Measurements from ENCODE around the gene DHRS2. TPM values are rescaled to one million over a fixed set of nuclear protein-coding genes. Genes with fewer than 3 reads are reported as not detected.

DHRS2 gene
- total RNA-seq, 1 experiment from 2014 or later = 1.2 TPM

DNA sequence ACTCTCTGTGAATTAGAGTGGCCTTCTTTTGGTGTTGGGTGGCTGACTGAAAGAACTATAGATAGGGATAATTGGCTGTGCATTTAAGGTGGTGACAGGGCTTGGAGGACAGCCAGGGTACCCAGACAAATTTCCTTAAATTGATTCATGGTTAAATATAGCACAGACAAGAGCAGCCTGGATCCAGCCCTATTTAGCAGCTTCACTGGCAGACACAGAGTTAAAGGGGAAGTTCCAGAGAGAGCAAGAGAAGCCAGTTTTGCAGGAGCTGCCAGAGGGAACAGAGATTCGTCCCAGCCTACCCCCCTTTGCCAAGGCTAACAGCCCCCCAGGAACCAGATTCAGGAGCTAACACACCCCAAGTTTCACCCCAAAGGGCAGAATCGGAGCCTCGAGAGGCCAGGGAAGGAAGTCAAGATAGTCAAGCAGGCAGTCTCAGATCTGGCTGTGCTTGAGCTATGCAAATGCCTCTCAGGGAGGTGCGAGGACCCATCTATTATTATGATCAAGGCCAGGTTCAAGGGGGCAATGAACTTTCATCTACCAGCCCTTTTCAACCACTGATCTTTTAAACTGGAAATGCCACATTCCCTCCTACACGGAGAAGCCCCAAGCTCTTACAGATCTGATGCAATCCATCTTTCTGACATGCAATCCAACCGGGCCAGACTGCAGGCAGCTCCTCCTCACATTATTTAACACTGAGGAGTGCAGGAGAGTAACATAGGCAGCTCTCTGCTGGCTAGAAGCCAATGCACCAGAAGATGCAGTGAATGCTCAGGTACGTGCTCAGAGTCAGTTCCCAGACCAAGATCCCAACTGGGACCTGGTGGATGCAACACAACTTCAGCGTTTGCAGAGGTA, 58.2 kb downstream of the DHRS2 start:
- Histone ChIP-seq H3K27me3 (replicated peaks; ENCODE audit: insufficient read depth, low read depth, low read length, poor library complexity) (no peaks in the 10 kb centered on the region), H3K36me3 (ENCODE audit: insufficient read depth, low read length, poor library complexity, severe bottlenecking) (no peaks in the 10 kb centered on the region), H3K4me3 (ENCODE audit: low read depth, low read length, poor library complexity, severe bottlenecking) (no peak overlapping the region), H3K9me3 (ENCODE audit: low read depth, low read length, poor library complexity, severe bottlenecking) (no peaks in the 10 kb centered on the region), H3K27ac (ENCODE audit: low read depth, low read length, poor library complexity, severe bottlenecking) (peak overlapping the region; percentile 83), H3K4me1 (ENCODE audit: insufficient read depth, low read length, poor library complexity, severe bottlenecking) (peaks cover 21% of the 10 kb centered on the region)
- intact Hi-C loops (cut with micrococcal nuclease; ENCODE audit: unreplicated experiment) = no loop called here
- CTCF ChIA-PET = no interaction called here
- peak; percentile 42 for DNase-seq (ENCODE audit: low spot score)
- POLR2A ChIA-PET (ENCODE audit: low non-redundant PET) = no interaction called here
- TF ChIP-seq, protein P1, sequence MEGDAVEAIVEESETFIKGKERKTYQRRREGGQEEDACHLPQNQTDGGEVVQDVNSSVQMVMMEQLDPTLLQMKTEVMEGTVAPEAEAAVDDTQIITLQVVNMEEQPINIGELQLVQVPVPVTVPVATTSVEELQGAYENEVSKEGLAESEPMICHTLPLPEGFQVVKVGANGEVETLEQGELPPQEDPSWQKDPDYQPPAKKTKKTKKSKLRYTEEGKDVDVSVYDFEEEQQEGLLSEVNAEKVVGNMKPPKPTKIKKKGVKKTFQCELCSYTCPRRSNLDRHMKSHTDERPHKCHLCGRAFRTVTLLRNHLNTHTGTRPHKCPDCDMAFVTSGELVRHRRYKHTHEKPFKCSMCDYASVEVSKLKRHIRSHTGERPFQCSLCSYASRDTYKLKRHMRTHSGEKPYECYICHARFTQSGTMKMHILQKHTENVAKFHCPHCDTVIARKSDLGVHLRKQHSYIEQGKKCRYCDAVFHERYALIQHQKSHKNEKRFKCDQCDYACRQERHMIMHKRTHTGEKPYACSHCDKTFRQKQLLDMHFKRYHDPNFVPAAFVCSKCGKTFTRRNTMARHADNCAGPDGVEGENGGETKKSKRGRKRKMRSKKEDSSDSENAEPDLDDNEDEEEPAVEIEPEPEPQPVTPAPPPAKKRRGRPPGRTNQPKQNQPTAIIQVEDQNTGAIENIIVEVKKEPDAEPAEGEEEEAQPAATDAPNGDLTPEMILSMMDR (conservative IDR thresholded peaks at IDR 0.05; ENCODE audit: low read depth, low read length) = no peak
- no peak for TF ChIP-seq EZH2 (IDR thresholded peaks at IDR 0.05; ENCODE audit: borderline replicate concordance, low read depth, low read length, poor library complexity, severe bottlenecking)
- no TSS peak for BruUV-seq (replicated peaks)

Other genes starting within 250 kb of the DHRS2 start
- not detected in 2 replicates for gene MYH6, start 228.1 kb upstream of the DHRS2 start, total RNA-seq (2021)
- gene MYH7, start 200.7 kb upstream of the DHRS2 start, total RNA-seq (2021) = not detected in 2 replicates
- gene NGDN, start 166.7 kb upstream of the DHRS2 start, total RNA-seq (2021) = 59.9 and 71.2 TPM in 2 replicates
- 4.8 and 5.8 TPM in 2 replicates for gene ZFHX2, start 84.6 kb upstream of the DHRS2 start, total RNA-seq (2021)
- 12.3 and 18.9 TPM in 2 replicates for gene THTPA, start 80.1 kb upstream of the DHRS2 start, total RNA-seq (2021)
- gene AP1G2, start 68.6 kb upstream of the DHRS2 start, total RNA-seq (2021) = 26.0 and 40.1 TPM in 2 replicates
- 0.22 TPM in 1 of 2 replicates, not detected in the other for gene JPH4, start 57.6 kb upstream of the DHRS2 start, total RNA-seq (2021)

Data from A673 (cell line).